Epithelial cell of proximal tubule (primary cell): Measurements from ENCODE around the gene TCF23. TPM values are rescaled to one million over a fixed set of nuclear protein-coding genes. Genes with fewer than 3 reads are reported as not detected.

ENCODE experiments used
- DNase-seq: peaks from one replicate; pipeline ENCODE4 v3.0.0-alpha.2; 2011; ENCODE audit warnings: low read depth
- H3K4me3 ChIP-seq: 2 replicates; pipeline ENCODE4 v1.5.1; 2011; ENCODE audit warnings: low read depth, mild to moderate bottlenecking, low read length
- CTCF ChIP-seq: conservative IDR thresholded peaks from 2 replicates; pipeline ENCODE4 v1.5.1; 2012; ENCODE audit warnings: low read depth, mild to moderate bottlenecking, low read length
- total RNA-seq: library from RNA; depleted of rRNA; stranded (reverse); fragments of >200 nt; gene quantifications from 2 replicates; pipeline ENCODE4 v1.2.3, GENCODE V29; 2015

Gene TCF23
- total RNA-seq, 1 donor from 2014 or later, result not detected

- no peak overlapping the region for H3K4me3 ChIP-seq
- no peak for TF ChIP-seq CTCF
- no peak for DNase-seq
These were observed 11.4 kb downstream of the TCF23 start for GRCh38 chr2:27160191-27160590.

- DNase-seq, result no peak
- H3K4me3 ChIP-seq, result no peak overlapping the region
- no peak for TF ChIP-seq CTCF
These were observed 13.6 kb downstream of the TCF23 start for GRCh38 chr2:27162151-27163121.

GRCh38 chr2:27164960-27165763, 16.4 kb downstream of the TCF23 start:
- TF ChIP-seq CTCF, result no peak
- no peak for DNase-seq
- H3K4me3 ChIP-seq, result no peak overlapping the region

GRCh38 chr2:27170581-27171337, 22.0 kb downstream of the TCF23 start:
- no peak for DNase-seq
- no peak for TF ChIP-seq CTCF
- H3K4me3 ChIP-seq, result no peak overlapping the region

GRCh38 chr2:27171351-27171848, 22.6 kb downstream of the TCF23 start:
- no peak for DNase-seq
- TF ChIP-seq CTCF, result no peak
- no peak overlapping the region for H3K4me3 ChIP-seq

GRCh38 chr2:27174638-27175037, 25.8 kb downstream of the TCF23 start:
- no peak overlapping the region for H3K4me3 ChIP-seq
- TF ChIP-seq CTCF, result no peak
- no peak for DNase-seq
